Heart left ventricle (tissue), 16 donors: ENCODE data around the gene MORC1. TPM values are rescaled to one million over a fixed set of nuclear protein-coding genes. Genes with fewer than 3 reads are reported as not detected.

Source experiments
- ATAC-seq, 4 donors: fragments of 200-7000 bp; cut with Tn5 transposase; one replicate each; pipeline ENCODE4 v1.9.1; 2020 to 2022; ENCODE audit warnings: moderate library complexity in 4 of 4, mild to moderate bottlenecking in 3 of 4, moderate number of reproducible peaks in 1 of 4
- DNase-seq, 5 donors: peaks; one replicate each; pipeline ENCODE4 v3.0.0-alpha.2; 2020
- H3K27ac ChIP-seq, 12 donors: fragments of 200-600 bp; sonication (generic) in 4 of 12; one replicate each; pipeline versions ENCODE4 v1.5.0 to v1.8.0; 2016 to 2022; ENCODE audit warnings: mild to moderate bottlenecking in 2 of 12
- H3K27me3 ChIP-seq, 9 donors: fragments of 200-600 bp; sonication (generic) in 2 of 9; one replicate each; pipeline versions ENCODE4 v1.5.1 to v1.8.0; 2016 to 2022; ENCODE audit warnings: mild to moderate bottlenecking in 3 of 9
- H3K36me3 ChIP-seq, 9 donors: fragments of 200-600 bp; sonication (generic) in 2 of 9; one replicate each; pipeline versions ENCODE4 v1.5.0 to v1.8.0; 2018 to 2022; ENCODE audit warnings: mild to moderate bottlenecking in 2 of 9
- H3K4me1 ChIP-seq, 12 donors: fragments of 200-600 bp; sonication (generic) in 4 of 12; one replicate each; pipeline versions ENCODE4 v1.5.0 to v1.8.0; 2016 to 2022; ENCODE audit warnings: mild to moderate bottlenecking in 3 of 12
- H3K4me3 ChIP-seq, 12 donors: fragments of 200-600 bp; sonication (generic) in 4 of 12; one replicate each; pipeline versions ENCODE4 v1.5.0 to v1.8.0; 2017 to 2022; ENCODE audit warnings: mild to moderate bottlenecking in 9 of 12, moderate library complexity in 4 of 12
- H3K9me3 ChIP-seq, 12 donors: fragments of 200-600 bp; sonication (generic) in 4 of 12; one replicate each; pipeline versions ENCODE4 v1.5.0 to v1.8.0; 2016 to 2022; ENCODE audit warnings: mild to moderate bottlenecking in 1 of 12
- POLR2A ChIP-seq, 2 donors: fragments of 450-650 bp; IDR thresholded peaks; one replicate each; pipeline ENCODE4 v1.6.1; 2017; ENCODE audit warnings: antibody characterized with exemption in 2 of 2, mild to moderate bottlenecking in 2 of 2, moderate library complexity in 2 of 2
- WGBS, 4 donors: extraction: QIAGEN DNeasy Blood & Tissue Kit in 2 of 4; methylation state at CpG; one replicate each; pipeline versions ENCODE4 v1.1.5 to v1.1.7; 2013 to 2018; 5-methylcytosine and 5-hydroxymethylcytosine counted together
- intact Hi-C, 10 donors: fragments of 100-400 bp; cut with DNase I; formaldehyde crosslinking; loops; one replicate each; pipeline versions ENCODE4 v1.11.1 to v1.14.2; 2022
- polyA plus RNA-seq, 2 donors: library from polyadenylated mRNA; stranded (reverse); fragments of 200-250 nt; gene quantifications; one replicate each; pipeline ENCODE4 v1.2.3, GENCODE V29; 2013
- total RNA-seq, 9 donors: library from RNA; depleted of rRNA in 2 of 9; stranded (reverse); fragments of >200 nt in 2 of 9; fragmentation: NEBNext Ultra II Directional in 3 of 9; extraction: Animal tissue kit (Norgen Biotek cat#: 25700) in 3 of 9; gene quantifications; one replicate each; pipeline versions ENCODE4 v1.1.0 to v1.2.4, GENCODE V29; 2016 to 2023
- TF ChIP-seq, protein P1 (sequence below), 12 donors: fragments of 200-600 bp; sonication (generic) in 4 of 12; IDR thresholded peaks; one replicate each; pipeline versions ENCODE4 v1.5.0 to v1.8.0; 2018 to 2022; ENCODE audit warnings: antibody characterized with exemption in 12 of 12, mild to moderate bottlenecking in 5 of 12
- donor health status: ischemic (EF 13 %, LVEDD 7.1; RV severe dilation, severe dysfunction).
- donor health status: healthy with polysubstance abuse.
- donor health status: DM: no; HTN: yes; CAD: no.
- donor health status: DM: no; HTN: no; CAD: no.
- donor health status: ischemic (EF 25% LVEDD 6.9; RV normal size, moderate dysfunction).
- donor health status: ischemic (EF 25% LVEDD 5.7; RV mildly dilated, moderate dysfunction).
- donor health status: healthy.
- donor health status: DM: yes; HTN: yes; CAD: no.
- donor health status: ischemic (EF 35%, LVEDD 5.7; RV mildly dilated, moderate dysfunction).
- donor health status: nonischemic (EF 11% LVEDD 7.7; RV severe dilation, severe dysfunction).
- donor health status: DM: yes; HTN: yes; CAD: no.
- donor health status: PGD.
- donor health status: ischemic (EF 29% LVEDD 5.4; RV normal size, mild dysfunction).
- donor health status: nonischemic (EF 23%, LVEDD 6.1; RV moderate dilation, normal function).

Gene MORC1
- total and polyA plus RNA-seq, 11 donors: not detected

DNA sequence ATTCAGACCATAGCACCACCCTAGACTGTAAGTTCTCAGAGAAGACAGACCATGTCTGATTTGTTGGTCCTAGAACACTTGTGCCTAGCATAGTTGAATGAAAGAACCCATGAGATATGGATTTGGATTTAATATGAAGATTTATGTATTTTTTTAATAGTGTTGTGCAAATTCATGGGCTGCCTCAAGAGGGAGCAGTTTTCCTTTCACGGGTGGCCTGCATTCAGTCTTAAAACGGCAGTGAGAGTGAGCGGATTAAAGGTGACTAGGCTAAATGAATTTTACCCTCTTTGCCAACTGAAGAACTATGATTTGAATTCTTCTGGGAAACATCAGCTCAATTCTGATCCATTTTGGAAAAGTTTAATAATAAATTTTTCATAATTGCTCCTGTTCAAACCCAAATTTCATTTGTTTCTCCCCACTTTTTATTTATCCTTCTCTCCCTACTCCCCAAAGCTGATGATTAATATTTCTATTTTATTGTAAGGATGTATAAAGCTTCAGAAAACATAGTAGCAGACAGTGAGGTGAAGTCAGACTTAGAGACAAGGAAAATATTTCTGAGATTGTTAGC, 67.3 kb downstream of the MORC1 start:
- no peaks in the 10 kb centered on the region for H3K4me1 ChIP-seq
- H3K36me3 ChIP-seq: no peaks in the 10 kb centered on the region
- intact Hi-C loops: no loop called here
- no peak overlapping the region for H3K27ac ChIP-seq
- no peak overlapping the region for H3K4me3 ChIP-seq
- H3K9me3 ChIP-seq: peaks cover 0 to 6% (median 0%) of the 10 kb centered on the region in 12 donors
- WGBS, 4 donors: 39 to 49% (median 43%) methylated on average over 3 of the region's 3 CpGs
- ATAC-seq: no peak
- H3K27me3 ChIP-seq: no peaks in the 10 kb centered on the region
- DNase-seq: no peak
- TF ChIP-seq, protein P1, sequence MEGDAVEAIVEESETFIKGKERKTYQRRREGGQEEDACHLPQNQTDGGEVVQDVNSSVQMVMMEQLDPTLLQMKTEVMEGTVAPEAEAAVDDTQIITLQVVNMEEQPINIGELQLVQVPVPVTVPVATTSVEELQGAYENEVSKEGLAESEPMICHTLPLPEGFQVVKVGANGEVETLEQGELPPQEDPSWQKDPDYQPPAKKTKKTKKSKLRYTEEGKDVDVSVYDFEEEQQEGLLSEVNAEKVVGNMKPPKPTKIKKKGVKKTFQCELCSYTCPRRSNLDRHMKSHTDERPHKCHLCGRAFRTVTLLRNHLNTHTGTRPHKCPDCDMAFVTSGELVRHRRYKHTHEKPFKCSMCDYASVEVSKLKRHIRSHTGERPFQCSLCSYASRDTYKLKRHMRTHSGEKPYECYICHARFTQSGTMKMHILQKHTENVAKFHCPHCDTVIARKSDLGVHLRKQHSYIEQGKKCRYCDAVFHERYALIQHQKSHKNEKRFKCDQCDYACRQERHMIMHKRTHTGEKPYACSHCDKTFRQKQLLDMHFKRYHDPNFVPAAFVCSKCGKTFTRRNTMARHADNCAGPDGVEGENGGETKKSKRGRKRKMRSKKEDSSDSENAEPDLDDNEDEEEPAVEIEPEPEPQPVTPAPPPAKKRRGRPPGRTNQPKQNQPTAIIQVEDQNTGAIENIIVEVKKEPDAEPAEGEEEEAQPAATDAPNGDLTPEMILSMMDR (IDR thresholded peaks at IDR 0.05): peak in 9 of 12 donors; percentile 15 to 50 (median 40)
- TF ChIP-seq POLR2A (IDR thresholded peaks at IDR 0.05): no peak

- H3K4me1 ChIP-seq: no peaks in the 10 kb centered on the region
- intact Hi-C loops: no loop called here
- H3K9me3 ChIP-seq: no peaks in the 10 kb centered on the region
- no peak overlapping the region for H3K27ac ChIP-seq
- no peaks in the 10 kb centered on the region for H3K36me3 ChIP-seq
- H3K27me3 ChIP-seq: no peaks in the 10 kb centered on the region
- WGBS, 4 donors: 78 to 90% (median 84%) methylated on average over 2 of the region's 2 CpGs
- H3K4me3 ChIP-seq: no peak overlapping the region
- DNase-seq: no peak
- TF ChIP-seq, protein P1 (IDR thresholded peaks at IDR 0.05): no peak
- no peak for TF ChIP-seq POLR2A (IDR thresholded peaks at IDR 0.05)
- ATAC-seq: no peak
Observed at GRCh38 chr3:109047366-109047765, 70.6 kb downstream of the MORC1 start.

DNA sequence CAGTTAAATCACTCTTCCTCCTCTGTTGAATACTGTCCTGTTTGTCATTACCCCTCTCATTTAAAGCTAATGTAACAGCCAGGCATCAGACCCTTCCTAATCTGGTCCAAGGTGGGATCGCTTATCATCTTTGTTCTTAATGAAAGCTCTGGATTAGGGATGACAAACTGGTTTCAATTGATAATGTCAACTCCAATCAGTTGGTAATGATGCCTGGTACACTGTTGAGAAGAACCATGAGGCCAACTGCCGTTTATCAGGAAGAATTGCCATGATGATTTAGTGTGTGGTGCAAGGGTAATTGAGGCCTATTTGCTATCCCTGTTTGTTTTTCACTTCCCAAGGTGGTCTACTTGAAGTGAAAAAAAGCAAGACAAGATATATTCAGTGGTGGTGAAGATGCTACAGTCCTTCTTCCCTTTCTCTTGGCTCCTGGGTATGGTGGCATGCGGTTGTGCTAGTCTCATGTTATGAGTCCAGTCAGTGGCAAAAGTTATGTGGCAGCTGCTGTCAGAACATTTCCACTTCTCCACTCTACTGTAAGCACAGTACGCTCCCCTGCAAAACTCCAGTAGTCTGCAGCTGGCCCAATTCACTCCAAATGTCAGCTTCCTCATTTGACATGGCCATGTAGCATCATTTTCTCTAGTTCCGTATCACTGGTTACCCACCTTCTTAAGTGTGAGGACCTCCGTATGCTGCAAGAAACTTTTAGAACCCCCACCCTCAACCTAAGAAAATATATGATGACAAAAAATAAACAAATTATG, 72.5 kb downstream of the MORC1 start:
- Histone ChIP-seq H3K4me1 (no peaks in the 10 kb centered on the region), H3K27ac (no peak overlapping the region), H3K9me3 (no peaks in the 10 kb centered on the region), H3K4me3 (no peak overlapping the region), H3K36me3 (no peaks in the 10 kb centered on the region), H3K27me3 (no peaks in the 10 kb centered on the region)
- 79 to 86% (median 83%) methylated on average over 6 of the region's 6 CpGs for WGBS, 4 donors
- no peak for ATAC-seq
- TF ChIP-seq, protein P1 (IDR thresholded peaks at IDR 0.05): no peak
- no peak for TF ChIP-seq POLR2A (IDR thresholded peaks at IDR 0.05)
- peak in 1 of 5 donors; percentile 24 for DNase-seq
- intact Hi-C loops: no loop called here

GRCh38 chr3:109035082-109035481, 82.9 kb downstream of the MORC1 start:
- intact Hi-C loops: no loop called here
- 87 to 92% (median 88%) methylated on average over 1 of the region's 1 CpG for WGBS, 4 donors
- Histone ChIP-seq H3K9me3 (no peaks in the 10 kb centered on the region), H3K4me3 (no peak overlapping the region), H3K27ac (no peak overlapping the region), H3K4me1 (no peaks in the 10 kb centered on the region), H3K36me3 (no peaks in the 10 kb centered on the region), H3K27me3 (no peaks in the 10 kb centered on the region)
- DNase-seq: no peak
- ATAC-seq: no peak
- no peak for TF ChIP-seq POLR2A (IDR thresholded peaks at IDR 0.05)
- TF ChIP-seq, protein P1 (IDR thresholded peaks at IDR 0.05): no peak
